Body of pancreas (tissue), 4 donors: ENCODE measurements around the gene TSSC4.

Experiments used
- CTCF ChIP-seq, 7 experiments: fragments of 450-650 bp in 4 of 7; fragments of 200-600 bp in 3 of 7; sonication (generic) in 3 of 7; IDR thresholded peaks; one replicate each; pipeline ENCODE4 v1.5.1; 2016 to 2019; ENCODE audit warnings: antibody characterized with exemption in 7 of 7
- POLR2A ChIP-seq, 3 donors: fragments of 450-650 bp; IDR thresholded peaks; one replicate each; pipeline ENCODE4 v1.6.1; 2016; ENCODE audit warnings: antibody characterized with exemption in 3 of 3, mild to moderate bottlenecking in 2 of 3

- TF ChIP-seq CTCF (IDR thresholded peaks at IDR 0.05) (no peak), POLR2A (IDR thresholded peaks at IDR 0.05) (no peak)
Observed at GRCh38 chr11:2436521-2437031, 36.0 kb downstream of the TSSC4 start.
